ENCODE data around the gene TRPV6. TPM values are rescaled to one million over a fixed set of nuclear protein-coding genes. Genes with fewer than 3 reads are reported as not detected.

TRPV6 gene
- total and polyA plus RNA-seq, 2 experiments from 2014 or later, result not detected

- Histone ChIP-seq H3K4me3 (no peak overlapping the region), H2AFZ (no peak overlapping the region), H3K9me3 (ENCODE audit: low read depth) (no peaks in the 10 kb centered on the region), H3K4me2 (ENCODE audit: unreplicated experiment) (no peak overlapping the region), H3F3A (ENCODE audit: insufficient read depth) (no peaks in the 10 kb centered on the region), H3K27me3 (replicated peaks; ENCODE audit: insufficient read depth) (no peaks in the 10 kb centered on the region; the same call in 1 of the 2 replicates), H3K36me3 (ENCODE audit: low read depth) (no peaks in the 10 kb centered on the region), H3K79me2 (ENCODE audit: insufficient read depth) (no peaks in the 10 kb centered on the region), H3K4me1 (ENCODE audit: insufficient read depth) (no peaks in the 10 kb centered on the region), H3K27ac (no peak overlapping the region), H3K9ac (no peak overlapping the region), H3K9me2 (ENCODE audit: insufficient read depth) (no peaks in the 10 kb centered on the region), H4K20me1 (ENCODE audit: insufficient read depth) (no peaks in the 10 kb centered on the region)
- TF ChIP-seq EZH2 (IDR thresholded peaks at IDR 0.05; ENCODE audit: insufficient read depth, poor library complexity, severe bottlenecking), result no peak
- TF ChIP-seq EZH2phosphoT487 (IDR thresholded peaks at IDR 0.05; ENCODE audit: insufficient read depth, low read depth), result no peak
- no peak for DNase-seq
- WGBS, 2 experiments (ENCODE audit: low coverage in 1 of 2, low lambda C conversion rate in 2 of 2, missing lambda C conversion rate in 2 of 2), result 22 to 24% methylated on average over 5 of the region's 5 CpGs
- in situ Hi-C loops (cut with MboI), result no loop called here
Observed at GRCh38 chr7:142932386-142933091, 47.0 kb upstream of the TRPV6 start.

GRCh38 chr7:142930126-142930730 lies 44.7 kb upstream of the TRPV6 start:
- no peaks in the 10 kb centered on the region for H3K36me3 ChIP-seq (ENCODE audit: low read depth)
- 36 to 50% methylated on average over 11 of the region's 11 CpGs for WGBS, 2 experiments (ENCODE audit: low coverage in 1 of 2, low lambda C conversion rate in 2 of 2, missing lambda C conversion rate in 2 of 2)
- no peak for TF ChIP-seq EZH2phosphoT487 (IDR thresholded peaks at IDR 0.05; ENCODE audit: insufficient read depth, low read depth)
- TF ChIP-seq EZH2 (IDR thresholded peaks at IDR 0.05; ENCODE audit: insufficient read depth, poor library complexity, severe bottlenecking), result no peak
- H3F3A ChIP-seq (ENCODE audit: insufficient read depth), result no peaks in the 10 kb centered on the region
- no peak overlapping the region for H3K27ac ChIP-seq
- H2AFZ ChIP-seq, result no peak overlapping the region
- no peaks in the 10 kb centered on the region; the same call in none of the 2 replicates for H3K27me3 ChIP-seq (replicated peaks; ENCODE audit: insufficient read depth)
- no peaks in the 10 kb centered on the region for H3K79me2 ChIP-seq (ENCODE audit: insufficient read depth)
- H3K4me2 ChIP-seq (ENCODE audit: unreplicated experiment), result no peak overlapping the region
- H3K9me3 ChIP-seq (ENCODE audit: low read depth), result no peaks in the 10 kb centered on the region
- no peaks in the 10 kb centered on the region for H3K4me1 ChIP-seq (ENCODE audit: insufficient read depth)
- no peak for DNase-seq
- no peak overlapping the region for H3K4me3 ChIP-seq
- H3K9me2 ChIP-seq (ENCODE audit: insufficient read depth), result no peaks in the 10 kb centered on the region
- H4K20me1 ChIP-seq (ENCODE audit: insufficient read depth), result no peaks in the 10 kb centered on the region
- H3K9ac ChIP-seq, result no peak overlapping the region
- in situ Hi-C loops (cut with MboI), result no loop called here

GRCh38 chr7:142927949-142928348 lies 42.4 kb upstream of the TRPV6 start:
- Histone ChIP-seq H3K9me3 (ENCODE audit: low read depth) (no peaks in the 10 kb centered on the region), H3F3A (ENCODE audit: insufficient read depth) (no peaks in the 10 kb centered on the region), H3K9me2 (ENCODE audit: insufficient read depth) (no peaks in the 10 kb centered on the region), H3K4me2 (ENCODE audit: unreplicated experiment) (no peak overlapping the region), H3K27me3 (replicated peaks; ENCODE audit: insufficient read depth) (no peaks in the 10 kb centered on the region; the same call in none of the 2 replicates), H3K4me1 (ENCODE audit: insufficient read depth) (no peaks in the 10 kb centered on the region), H3K27ac (no peak overlapping the region), H3K9ac (no peak overlapping the region), H3K79me2 (ENCODE audit: insufficient read depth) (no peaks in the 10 kb centered on the region), H2AFZ (no peak overlapping the region), H4K20me1 (ENCODE audit: insufficient read depth) (no peaks in the 10 kb centered on the region), H3K4me3 (no peak overlapping the region), H3K36me3 (ENCODE audit: low read depth) (no peaks in the 10 kb centered on the region)
- no peak for TF ChIP-seq EZH2 (IDR thresholded peaks at IDR 0.05; ENCODE audit: insufficient read depth, poor library complexity, severe bottlenecking)
- TF ChIP-seq EZH2phosphoT487 (IDR thresholded peaks at IDR 0.05; ENCODE audit: insufficient read depth, low read depth), result no peak
- no peak for DNase-seq
- WGBS, 2 experiments (ENCODE audit: low coverage in 1 of 2, low lambda C conversion rate in 2 of 2, missing lambda C conversion rate in 2 of 2), result 15 to 23% methylated on average over 8 of the region's 8 CpGs
- in situ Hi-C loops (cut with MboI), result no loop called here

GRCh38 chr7:142927085-142927745 lies 41.7 kb upstream of the TRPV6 start:
- Histone ChIP-seq H3K9me2 (ENCODE audit: insufficient read depth) (no peaks in the 10 kb centered on the region), H3K4me1 (ENCODE audit: insufficient read depth) (no peaks in the 10 kb centered on the region), H3K4me2 (ENCODE audit: unreplicated experiment) (no peak overlapping the region), H3K27ac (no peak overlapping the region), H2AFZ (no peak overlapping the region), H3K9me3 (ENCODE audit: low read depth) (no peaks in the 10 kb centered on the region), H3K4me3 (no peak overlapping the region), H4K20me1 (ENCODE audit: insufficient read depth) (no peaks in the 10 kb centered on the region), H3K79me2 (ENCODE audit: insufficient read depth) (no peaks in the 10 kb centered on the region), H3K9ac (no peak overlapping the region), H3K36me3 (ENCODE audit: low read depth) (no peaks in the 10 kb centered on the region), H3F3A (ENCODE audit: insufficient read depth) (no peaks in the 10 kb centered on the region), H3K27me3 (replicated peaks; ENCODE audit: insufficient read depth) (no peaks in the 10 kb centered on the region; the same call in none of the 2 replicates)
- DNase-seq, result no peak
- TF ChIP-seq EZH2 (IDR thresholded peaks at IDR 0.05; ENCODE audit: insufficient read depth, poor library complexity, severe bottlenecking) (no peak), EZH2phosphoT487 (IDR thresholded peaks at IDR 0.05; ENCODE audit: insufficient read depth, low read depth) (no peak)
- in situ Hi-C loops (cut with MboI), result no loop called here
- WGBS, 2 experiments (ENCODE audit: low coverage in 1 of 2, low lambda C conversion rate in 2 of 2, missing lambda C conversion rate in 2 of 2), result 29 to 38% methylated on average over 7 of the region's 7 CpGs

Measured in GM23248 (cell line).